ENCODE results near the gene PCTP.

The PCTP gene

DNA sequence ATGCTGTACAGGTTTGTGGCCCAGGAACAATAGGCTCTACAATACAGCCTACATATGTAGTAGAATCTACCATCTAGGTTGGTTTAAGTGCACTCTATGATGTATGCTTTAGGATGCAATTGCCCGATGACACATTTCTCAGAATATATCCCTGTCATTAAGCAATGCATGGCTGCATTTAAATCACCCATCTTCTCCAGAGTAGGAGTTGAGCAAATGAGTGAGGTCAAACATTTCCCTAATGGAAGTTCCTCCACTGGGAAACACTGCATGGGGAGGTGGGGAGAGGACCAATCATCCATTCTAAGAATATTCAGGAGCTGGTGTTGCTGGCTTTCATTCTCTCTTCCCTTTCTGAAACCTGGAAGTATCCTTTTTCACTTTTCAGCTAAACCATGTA is 2.0 kb upstream of the PCTP start:
- DNase-seq (ENCODE audit: low spot score), result no peak
- no peak for TF ChIP-seq CTCF (IDR thresholded peaks at IDR 0.05; ENCODE audit: borderline replicate concordance, control extremely low read depth, extremely low read depth, insufficient read depth, missing control alignments)
- in situ Hi-C loops (cut with MboI; ENCODE audit: low sequenced_read_pairs, unreplicated experiment), result loop anchor here (10.0 kb wide), 1 partner anchor 224 kb away; no protein-coding TSS in a partner anchor

DNA sequence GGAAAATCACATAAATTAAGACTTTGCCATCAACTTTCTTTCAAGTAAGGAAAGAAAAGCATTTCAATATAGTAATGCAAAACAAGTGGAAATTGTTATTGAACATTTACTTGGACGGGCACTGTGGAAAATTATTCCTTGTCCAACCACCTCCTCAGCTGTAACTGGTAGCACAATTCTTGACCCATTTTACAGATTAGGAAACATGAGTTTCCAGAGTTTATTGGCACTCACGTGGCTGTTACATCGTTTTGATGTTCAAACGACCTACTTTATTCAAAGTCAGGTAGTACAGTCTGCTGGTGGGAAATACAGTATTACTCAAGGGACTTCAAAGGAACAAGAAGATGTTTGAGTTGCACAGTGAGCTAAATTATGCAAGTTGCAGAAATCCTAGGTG is 866 bp upstream of the PCTP start:
- TF ChIP-seq CTCF (IDR thresholded peaks at IDR 0.05; ENCODE audit: borderline replicate concordance, control extremely low read depth, extremely low read depth, insufficient read depth, missing control alignments), result no peak
- DNase-seq (ENCODE audit: low spot score), result no peak
- in situ Hi-C loops (cut with MboI; ENCODE audit: low sequenced_read_pairs, unreplicated experiment), result loop anchor here (10.0 kb wide), 1 partner anchor 225 kb away; no protein-coding TSS in a partner anchor

- DNase-seq (ENCODE audit: low spot score), result no peak
- in situ Hi-C loops (cut with MboI; ENCODE audit: low sequenced_read_pairs, unreplicated experiment), result no loop called here
- TF ChIP-seq CTCF (IDR thresholded peaks at IDR 0.05; ENCODE audit: borderline replicate concordance, control extremely low read depth, extremely low read depth, insufficient read depth, missing control alignments), result no peak
Measured at GRCh38 chr17:55751720-55752250, 934 bp downstream of the PCTP start.

DNA sequence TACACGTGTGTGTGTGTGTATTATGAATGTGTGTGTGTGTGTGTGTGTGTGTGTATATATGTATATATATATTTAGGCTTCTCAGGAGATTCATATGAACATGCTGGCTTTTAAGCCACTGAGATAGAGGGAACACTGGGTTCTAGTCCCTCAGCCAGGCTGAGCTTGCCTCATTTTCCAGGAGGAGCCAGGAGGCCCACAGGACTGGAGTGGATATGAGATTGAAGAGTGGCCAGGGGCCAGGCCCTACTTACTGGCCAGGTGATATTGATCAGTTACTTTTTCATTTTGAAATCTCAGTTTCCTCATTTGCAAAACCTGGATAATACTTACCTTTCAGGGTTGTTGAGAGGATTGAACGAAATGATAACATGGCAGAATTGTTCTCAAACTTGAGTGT is 5.8 kb downstream of the PCTP start:
- no peak for TF ChIP-seq CTCF (IDR thresholded peaks at IDR 0.05; ENCODE audit: borderline replicate concordance, control extremely low read depth, extremely low read depth, insufficient read depth, missing control alignments)
- in situ Hi-C loops (cut with MboI; ENCODE audit: low sequenced_read_pairs, unreplicated experiment), result no loop called here
- DNase-seq (ENCODE audit: low spot score), result no peak

DNA sequence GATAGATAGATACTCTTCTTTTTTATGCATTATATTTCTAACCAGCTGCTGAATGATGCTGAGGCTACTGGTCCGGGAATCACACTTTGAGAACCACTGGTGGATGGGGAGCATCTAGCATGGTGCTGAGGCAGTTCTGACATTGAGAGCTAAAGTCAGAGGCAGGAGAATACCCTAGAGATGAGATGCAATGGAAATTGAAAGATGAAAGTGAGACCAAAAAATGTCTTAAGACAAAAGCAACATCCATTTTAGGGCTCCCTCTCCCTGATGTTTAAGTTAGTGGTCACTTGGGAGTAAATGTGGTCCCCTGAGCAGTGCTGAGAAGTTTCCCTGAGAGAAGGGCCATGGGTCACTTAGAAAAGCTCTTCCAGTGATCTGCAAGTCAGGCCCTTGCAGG is 6.8 kb downstream of the PCTP start:
- TF ChIP-seq CTCF (IDR thresholded peaks at IDR 0.05; ENCODE audit: borderline replicate concordance, control extremely low read depth, extremely low read depth, insufficient read depth, missing control alignments), result no peak
- in situ Hi-C loops (cut with MboI; ENCODE audit: low sequenced_read_pairs, unreplicated experiment), result no loop called here
- no peak for DNase-seq (ENCODE audit: low spot score)

GRCh38 chr17:55758171-55758570 is 7.3 kb downstream of the PCTP start:
- no peak for TF ChIP-seq CTCF (IDR thresholded peaks at IDR 0.05; ENCODE audit: borderline replicate concordance, control extremely low read depth, extremely low read depth, insufficient read depth, missing control alignments)
- in situ Hi-C loops (cut with MboI; ENCODE audit: low sequenced_read_pairs, unreplicated experiment), result no loop called here
- DNase-seq (ENCODE audit: low spot score), result no peak

All from GM13976 (cell line).